Body of pancreas (tissue), 4 donors: ENCODE measurements around the gene FAM25C.
"Not testable (repeated sequence)": the region's sequence is repeated elsewhere in the genome, so short reads cannot be mapped to it uniquely, and the experiment has no call there.

ENCODE experiments used
- CTCF ChIP-seq, 7 experiments: fragments of 450-650 bp in 4 of 7; fragments of 200-600 bp in 3 of 7; sonication (generic) in 3 of 7; IDR thresholded peaks; one replicate each; pipeline ENCODE4 v1.5.1; 2016 to 2019; ENCODE audit warnings: antibody characterized with exemption in 7 of 7
- POLR2A ChIP-seq, 3 donors: fragments of 450-650 bp; IDR thresholded peaks; one replicate each; pipeline ENCODE4 v1.6.1; 2016; ENCODE audit warnings: antibody characterized with exemption in 3 of 3, mild to moderate bottlenecking in 2 of 3

GRCh38 chr10:48044557-48044956, 45.0 kb upstream of the FAM25C start:
- not testable (repeated sequence) for TF ChIP-seq CTCF, POLR2A (IDR thresholded peaks at IDR 0.05)
